NCI-H1105 (cell line): ENCODE data around the gene SERPINA12.

Source experiments
- DNase-seq: peaks from one replicate; lab custom pipeline; 2025; lab: John Stamatoyannopoulos, UW

SERPINA12 gene, protein sequence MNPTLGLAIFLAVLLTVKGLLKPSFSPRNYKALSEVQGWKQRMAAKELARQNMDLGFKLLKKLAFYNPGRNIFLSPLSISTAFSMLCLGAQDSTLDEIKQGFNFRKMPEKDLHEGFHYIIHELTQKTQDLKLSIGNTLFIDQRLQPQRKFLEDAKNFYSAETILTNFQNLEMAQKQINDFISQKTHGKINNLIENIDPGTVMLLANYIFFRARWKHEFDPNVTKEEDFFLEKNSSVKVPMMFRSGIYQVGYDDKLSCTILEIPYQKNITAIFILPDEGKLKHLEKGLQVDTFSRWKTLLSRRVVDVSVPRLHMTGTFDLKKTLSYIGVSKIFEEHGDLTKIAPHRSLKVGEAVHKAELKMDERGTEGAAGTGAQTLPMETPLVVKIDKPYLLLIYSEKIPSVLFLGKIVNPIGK

DNA sequence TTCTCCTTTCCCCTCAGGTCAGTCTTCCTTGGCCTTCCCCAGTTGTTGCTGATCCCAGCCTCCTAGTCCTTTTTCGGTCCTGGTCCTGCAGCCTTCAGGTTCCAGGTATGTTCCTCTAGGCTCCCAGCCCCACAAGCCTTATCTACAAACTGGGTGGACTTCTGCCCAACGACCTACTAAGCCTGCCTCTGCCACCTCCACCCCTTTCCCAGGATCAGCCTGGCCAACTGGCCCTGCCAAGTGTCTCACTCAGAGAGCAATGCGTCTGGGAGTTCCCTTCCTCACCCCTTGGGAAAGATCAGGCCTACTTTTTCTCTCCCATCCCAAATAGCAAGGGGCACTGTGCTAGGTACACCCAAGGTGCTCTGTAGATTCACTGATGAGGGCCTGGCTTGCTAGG is at the start of gene SERPINA12:
TSS of gene SERPINA12 (minus strand) at position 114 of the 400 bp plus-strand sequence. CDS start 11,072 bp downstream, outside the sequence.
- DNase-seq, result no peak

GRCh38 chr14:94558842-94559241 is 49.6 kb upstream of the SERPINA12 start:
- no peak for DNase-seq

- DNase-seq, result no peak
Observed at GRCh38 chr14:94557327-94557726, 48.1 kb upstream of the SERPINA12 start.

DNA sequence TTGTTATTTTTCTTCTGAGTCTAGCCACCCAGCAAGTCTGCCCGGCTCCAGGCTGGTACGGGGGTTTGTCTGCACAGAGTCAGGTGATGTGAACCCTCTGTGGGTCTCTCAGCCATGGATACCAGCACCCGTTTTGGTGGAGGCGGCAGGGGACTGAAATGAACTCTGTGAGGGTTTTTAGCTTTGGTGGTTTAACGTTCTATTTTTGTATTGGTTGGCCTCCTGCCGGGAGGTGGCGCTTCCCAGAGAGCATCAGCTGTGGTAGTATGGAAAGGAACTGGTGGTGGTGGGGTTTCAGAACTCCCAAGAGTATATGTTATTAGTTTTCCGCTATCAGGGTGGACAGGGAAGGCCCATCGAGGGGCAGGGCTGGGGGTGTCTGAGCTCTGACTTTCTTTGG is 46.7 kb upstream of the SERPINA12 start:
- DNase-seq, result no peak

GRCh38 chr14:94550041-94550440 is 40.8 kb upstream of the SERPINA12 start:
- DNase-seq, result no peak

- DNase-seq, result peak; percentile 56
Observed at GRCh38 chr14:94548999-94549985, 40.0 kb upstream of the SERPINA12 start.

DNA sequence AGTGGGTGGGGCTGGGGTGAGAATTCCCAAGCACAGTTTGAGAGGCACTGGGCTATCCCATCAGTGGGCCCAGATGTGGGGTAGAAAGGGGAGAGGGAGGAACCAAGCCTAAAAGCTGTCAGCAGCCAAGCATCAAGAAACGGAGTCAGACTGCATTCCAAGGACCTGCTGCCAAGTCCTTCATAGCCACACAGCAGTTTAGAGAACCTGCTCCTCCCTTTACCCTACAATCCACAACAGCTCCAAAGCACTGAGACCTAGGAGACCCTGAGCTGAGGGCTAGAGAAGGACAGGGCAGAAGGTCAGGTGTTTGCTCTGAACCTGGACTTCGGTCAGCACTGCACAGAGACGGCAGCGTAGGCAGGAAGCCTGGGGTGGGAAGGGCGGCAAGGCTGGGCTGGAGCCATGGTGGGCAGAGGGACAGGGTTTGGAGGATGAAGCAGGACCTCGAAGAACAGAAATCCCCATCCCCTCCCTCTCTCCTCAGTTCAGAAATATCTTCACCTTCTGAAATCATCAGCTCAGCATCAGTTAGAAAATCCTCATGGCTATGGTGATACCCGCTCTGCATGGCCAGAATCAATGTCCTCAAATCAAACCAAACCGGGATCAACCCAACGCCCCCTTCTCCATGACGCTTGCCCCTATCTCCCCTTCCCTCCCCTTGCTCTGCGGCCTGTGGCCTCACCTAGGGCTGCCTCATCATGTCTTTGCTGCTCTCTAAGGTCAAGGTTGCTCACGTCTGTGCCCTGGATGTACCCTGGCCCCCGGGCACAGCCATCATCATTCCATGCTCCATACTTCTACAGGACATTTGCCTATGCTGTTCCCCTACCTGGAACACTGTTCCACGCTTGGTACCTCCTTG is 39.1 kb upstream of the SERPINA12 start:
- no peak for DNase-seq

DNA sequence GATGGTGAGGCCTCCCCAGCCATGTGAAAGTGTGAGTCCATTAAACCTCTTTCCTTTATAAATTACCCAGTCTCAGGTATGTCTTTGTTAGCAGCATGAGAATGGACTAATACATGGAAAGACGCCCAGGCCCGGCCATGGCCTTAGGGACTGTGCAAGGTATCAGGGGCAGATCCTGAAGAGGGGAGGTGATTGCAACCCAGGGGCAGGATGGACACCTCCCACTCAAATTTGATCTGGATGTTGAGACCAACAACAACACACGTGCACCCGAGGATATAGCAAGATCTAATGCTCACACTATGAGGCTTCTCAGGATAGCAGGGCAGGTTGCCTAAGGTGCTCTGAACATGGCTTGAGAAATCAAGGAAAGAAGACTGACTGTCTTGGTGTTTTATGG is 38.5 kb upstream of the SERPINA12 start:
- no peak for DNase-seq

DNA sequence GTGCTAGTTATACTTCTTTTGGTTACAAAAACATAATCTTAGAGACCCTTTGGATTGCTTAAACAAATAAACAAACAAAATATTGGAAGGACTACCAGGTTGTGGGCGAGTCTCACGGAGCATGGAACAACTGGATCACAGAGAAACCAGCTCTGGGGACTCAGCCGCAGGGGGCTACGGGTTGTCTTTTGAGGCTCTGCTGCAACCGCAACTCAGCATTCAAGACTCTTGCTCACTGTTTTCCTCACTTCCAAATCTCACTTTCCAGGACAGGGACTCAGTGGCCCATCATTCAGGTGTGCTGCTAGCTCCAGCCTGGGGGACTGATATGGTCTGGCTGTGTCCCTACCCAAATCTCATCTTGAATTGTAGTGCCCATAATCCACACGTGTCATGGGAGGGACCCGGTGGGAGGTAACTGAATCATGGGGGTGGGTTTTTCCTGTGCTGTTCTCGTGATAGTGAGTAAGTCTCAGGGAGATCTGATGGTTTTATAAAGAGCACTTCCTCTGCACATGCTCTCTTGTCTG is 37.9 kb upstream of the SERPINA12 start:
- DNase-seq, result no peak

DNA sequence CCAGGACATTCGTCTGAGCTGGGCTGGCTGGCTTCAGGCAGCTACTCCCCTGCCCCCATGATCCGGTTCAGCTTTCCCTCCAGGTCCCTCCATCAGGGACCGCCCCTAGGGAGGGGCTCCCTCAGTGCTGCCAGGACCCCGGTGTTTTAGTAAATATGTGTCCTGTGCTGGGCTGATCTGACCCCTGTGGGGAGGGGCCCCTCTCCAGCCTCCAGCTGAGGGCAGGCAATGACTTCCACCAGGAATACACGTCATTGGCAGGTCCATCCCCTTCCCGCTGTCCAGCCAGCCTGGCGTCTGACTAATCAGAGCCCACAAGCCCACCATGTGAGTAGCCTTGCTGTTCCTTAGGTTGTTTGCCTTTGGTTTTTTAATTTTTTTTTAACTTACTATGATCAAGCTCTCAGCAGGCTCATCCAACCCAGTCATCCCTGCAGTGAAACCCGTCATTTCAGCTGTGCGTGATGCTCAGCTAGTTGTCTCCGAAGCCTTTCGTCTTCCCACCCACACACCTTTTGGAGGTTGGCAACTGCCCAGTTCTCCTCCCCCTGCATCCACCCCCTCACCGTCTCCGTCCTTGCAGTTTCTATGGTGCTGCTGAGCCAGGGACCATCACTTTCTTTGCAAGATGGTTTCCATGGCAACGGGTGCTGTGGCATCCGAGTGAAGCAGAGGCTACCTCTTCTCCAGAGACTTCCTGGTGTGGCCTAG is 36.0 kb upstream of the SERPINA12 start:
- DNase-seq, result no peak

DNA sequence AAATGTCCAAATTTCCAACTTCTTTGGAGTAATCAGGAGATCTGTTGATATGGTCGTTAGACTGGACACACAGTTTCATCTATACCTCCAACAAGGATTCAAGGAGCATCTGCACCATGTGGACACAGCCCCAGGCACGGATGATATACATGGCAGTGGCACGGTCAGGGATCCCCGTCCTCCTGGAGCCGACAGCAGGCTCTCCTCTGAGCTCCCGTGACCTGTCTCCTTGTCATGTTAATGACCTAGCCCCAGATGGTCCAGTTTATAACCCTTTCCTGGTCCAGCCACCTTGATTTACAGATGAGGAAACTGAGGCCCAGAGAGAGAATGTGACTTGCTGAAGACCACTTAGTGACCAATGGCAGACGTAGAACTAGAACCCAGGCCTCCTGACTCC is 35.5 kb upstream of the SERPINA12 start:
- DNase-seq, result no peak

DNA sequence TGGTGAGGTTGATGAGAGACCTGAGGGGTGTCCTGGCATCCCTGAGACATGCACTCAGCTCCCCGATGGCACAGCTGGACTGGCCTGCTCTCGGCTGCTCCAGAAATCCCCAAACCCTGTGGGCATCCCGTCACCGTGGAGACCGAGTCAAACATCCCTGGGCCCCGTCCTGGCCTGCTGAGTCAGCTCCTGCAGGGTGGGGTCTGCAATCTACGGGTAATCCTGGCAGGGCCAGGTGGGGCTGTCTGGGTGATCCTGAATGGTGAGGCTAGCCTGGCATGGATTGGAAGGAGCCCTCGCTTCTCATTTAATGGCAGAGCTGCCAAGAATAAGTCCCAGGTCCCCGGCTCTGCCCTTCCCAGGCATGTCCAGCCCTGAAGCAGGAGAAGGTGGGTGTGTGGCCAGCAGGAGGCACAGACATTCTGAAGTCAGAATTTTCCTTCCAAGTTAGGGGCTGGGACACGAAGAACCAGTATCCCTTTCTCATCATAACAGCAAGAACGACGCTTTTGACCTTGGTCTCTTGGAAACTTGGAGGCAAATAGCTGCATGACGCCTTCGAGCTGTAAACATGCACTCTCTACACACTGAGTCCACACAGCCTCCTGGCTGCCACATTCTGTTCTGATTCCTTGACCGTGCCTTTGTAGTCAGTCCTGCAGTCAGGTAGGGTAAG is 34.3 kb upstream of the SERPINA12 start:
- DNase-seq, result no peak

- no peak for DNase-seq
Observed at GRCh38 chr14:94542811-94543440, 33.7 kb upstream of the SERPINA12 start.

- no peak for DNase-seq
Observed at GRCh38 chr14:94542111-94542810, 33.0 kb upstream of the SERPINA12 start.

DNA sequence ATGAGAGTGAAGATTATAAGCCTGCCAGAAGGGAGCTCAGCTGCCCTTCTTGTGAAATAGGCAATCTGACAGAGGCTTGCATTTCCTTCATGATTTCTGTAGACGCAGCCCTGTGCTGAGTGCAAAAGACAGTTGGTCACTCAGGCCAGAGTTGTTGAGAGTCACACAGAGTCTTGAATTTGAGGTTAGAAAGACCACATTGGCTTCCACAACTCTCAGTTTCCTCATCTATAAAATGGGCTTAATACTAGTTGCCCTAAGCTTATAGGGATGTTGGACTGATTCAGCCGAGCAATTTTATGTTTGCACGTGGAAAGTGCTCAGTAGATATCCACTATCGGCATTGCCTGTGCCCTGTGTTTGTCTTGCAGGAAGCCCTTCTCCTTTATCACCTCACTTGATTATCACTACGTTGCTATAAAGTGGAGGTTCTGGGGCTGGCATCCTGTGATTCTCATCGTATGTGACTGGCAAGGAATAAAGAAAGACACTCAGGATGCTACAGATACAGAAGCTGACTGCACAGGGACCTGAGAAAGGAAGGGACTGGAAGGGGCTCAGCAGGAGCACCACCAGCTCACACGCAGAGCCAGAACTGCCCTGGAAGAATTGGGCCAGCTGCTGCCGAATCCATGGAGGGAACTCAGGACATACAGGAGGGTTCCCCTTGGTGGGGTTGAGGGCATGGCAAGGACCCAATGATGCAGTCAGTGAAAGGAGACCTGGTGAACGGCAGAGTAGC is 32.1 kb upstream of the SERPINA12 start:
- no peak for DNase-seq

GRCh38 chr14:94540031-94540794 is 30.9 kb upstream of the SERPINA12 start:
- DNase-seq, result no peak

DNA sequence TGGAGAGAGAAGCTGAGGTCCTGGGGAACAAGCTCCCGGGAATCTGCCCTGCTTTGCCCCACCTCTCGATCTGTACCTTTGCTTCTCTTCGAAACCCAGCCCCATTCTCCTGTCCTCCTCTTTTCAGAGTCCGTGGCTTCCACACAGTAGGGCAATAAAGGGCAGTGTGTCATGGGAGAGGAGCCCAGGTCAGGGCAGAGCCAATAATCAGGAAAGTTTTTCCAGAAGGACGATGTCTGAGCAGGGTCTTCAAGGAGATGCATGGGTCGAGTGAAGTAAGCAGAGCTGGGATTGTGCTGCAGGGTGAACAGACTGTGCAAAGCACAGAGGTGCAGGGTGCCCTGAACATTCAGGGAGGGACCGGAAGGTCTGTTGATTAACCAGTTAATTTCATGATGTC is 29.9 kb upstream of the SERPINA12 start:
- DNase-seq, result no peak
